ENCODE measurements around the gene UBTD2. TPM values are rescaled to one million over a fixed set of nuclear protein-coding genes. Genes with fewer than 3 reads are reported as not detected.
"Not testable (repeated sequence)": the region's sequence is repeated elsewhere in the genome, so short reads cannot be mapped to it uniquely, and the experiment has no call there.

Gene UBTD2
- polyA plus RNA-seq, 10 donors: 53.8 to 76.0 (median 61.3) TPM

DNA sequence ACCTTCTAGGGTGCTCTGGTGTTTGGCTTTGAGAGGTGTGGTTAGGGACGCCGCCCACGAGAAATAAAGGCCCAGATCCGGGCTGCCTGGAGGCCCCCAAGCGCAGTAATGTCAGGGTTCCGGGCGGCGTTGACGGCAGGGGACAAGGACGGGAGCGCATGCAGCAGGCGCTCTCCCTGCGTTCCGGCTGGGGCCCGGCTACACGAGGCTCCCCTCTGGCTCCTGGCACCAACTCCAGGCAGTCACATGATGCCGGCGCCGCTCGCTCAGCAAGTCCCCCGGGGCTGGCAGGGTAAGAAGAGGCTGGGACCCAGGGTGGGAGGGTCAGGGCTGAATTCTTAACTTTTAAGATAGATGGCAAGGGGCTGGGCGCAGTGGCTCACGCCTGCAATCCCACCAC is 28.1 kb downstream of the UBTD2 start:
- no peak for DNase-seq

- DNase-seq: no peak
Measured at GRCh38 chr5:172252501-172252900, 31.1 kb downstream of the UBTD2 start.

DNA sequence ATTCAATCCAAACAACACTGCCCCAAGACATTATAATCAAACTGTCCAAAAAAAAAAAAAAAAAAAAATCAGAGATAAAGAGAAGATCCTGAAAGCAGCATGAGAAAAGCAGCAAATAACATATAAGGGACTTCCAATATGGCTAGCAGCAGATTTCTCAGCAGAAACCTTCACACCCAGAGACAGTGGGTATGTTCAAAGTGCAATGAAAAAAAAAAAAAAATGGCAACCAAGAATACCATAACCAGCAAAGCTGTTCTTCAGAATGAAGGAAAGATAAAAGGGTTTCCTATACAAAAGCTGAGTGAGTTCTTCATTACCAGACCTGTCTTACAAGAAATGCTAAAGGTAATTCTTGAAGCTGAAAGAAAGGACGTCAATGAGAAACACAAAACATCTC is 32.1 kb downstream of the UBTD2 start:
- no peak for DNase-seq

GRCh38 chr5:172248637-172249036 is 34.9 kb downstream of the UBTD2 start:
- DNase-seq: no peak

- DNase-seq: peak; percentile 14 to 70 (median 30)
Measured at GRCh38 chr5:172245703-172246125, 37.9 kb downstream of the UBTD2 start.

GRCh38 chr5:172245046-172245445 is 38.5 kb downstream of the UBTD2 start:
- DNase-seq: no peak

- DNase-seq: no peak
Measured at GRCh38 chr5:172243302-172243701, 40.3 kb downstream of the UBTD2 start.

DNA sequence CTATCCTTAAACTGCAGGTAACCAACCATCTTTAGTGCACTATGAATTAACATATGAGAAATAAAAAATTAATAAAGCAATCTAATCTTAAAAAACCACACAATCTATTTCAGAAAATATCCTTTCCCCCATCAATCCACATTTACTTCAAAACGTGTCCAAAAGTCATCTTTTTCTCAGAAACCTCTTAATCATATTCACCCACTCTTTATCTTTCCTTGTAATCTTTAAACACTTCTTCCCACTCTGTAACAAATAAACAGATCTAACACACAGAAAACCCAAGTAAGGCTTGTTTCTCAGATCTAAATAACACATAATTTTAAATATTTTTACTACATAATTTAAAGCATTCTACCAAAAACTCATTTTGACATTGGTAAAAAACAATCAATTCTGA is 45.2 kb downstream of the UBTD2 start:
- DNase-seq: no peak

DNA sequence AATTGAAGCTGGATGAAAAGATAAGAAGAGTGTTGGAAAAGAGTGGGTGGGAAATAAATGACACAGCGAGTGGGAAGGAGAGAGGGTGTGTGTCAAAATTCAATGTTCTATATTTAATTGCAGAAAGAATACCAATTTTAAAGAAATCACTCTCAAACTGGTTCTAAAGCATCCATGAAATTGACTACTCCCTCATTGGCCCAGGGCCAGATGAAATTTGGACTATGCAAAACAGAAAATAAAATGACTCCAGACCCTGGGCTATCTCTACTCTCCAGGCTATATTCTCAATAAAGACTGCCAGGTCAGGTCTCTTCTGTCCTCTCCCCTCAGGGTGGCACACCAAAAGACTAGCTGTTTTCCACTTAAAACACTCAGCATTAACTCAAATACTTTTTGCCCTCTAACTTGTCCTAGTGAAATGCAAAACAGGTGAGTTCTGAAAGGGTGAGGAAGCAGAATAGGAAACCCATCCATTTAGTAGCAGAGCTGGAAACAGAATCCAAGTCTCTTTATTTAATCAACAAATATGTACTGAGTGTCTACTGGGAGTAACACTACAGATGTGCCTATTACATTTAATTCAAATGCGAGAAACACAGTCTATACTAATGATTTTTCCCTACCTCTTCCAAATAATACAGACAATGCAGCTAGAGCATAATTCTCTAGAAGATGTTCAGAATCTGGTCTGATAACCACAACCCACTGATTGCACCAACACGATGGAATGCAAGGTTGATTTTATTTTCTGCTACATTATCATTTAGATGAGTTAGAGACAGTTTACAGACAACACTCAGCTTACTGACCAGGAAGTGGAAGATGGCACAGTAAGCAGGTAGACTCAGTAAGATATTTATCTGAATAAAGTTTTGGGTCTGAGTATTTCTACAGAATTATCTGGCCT is 47.5 kb downstream of the UBTD2 start:
- peak in 2 of 3 donors; percentile 38 to 54 for DNase-seq

DNA sequence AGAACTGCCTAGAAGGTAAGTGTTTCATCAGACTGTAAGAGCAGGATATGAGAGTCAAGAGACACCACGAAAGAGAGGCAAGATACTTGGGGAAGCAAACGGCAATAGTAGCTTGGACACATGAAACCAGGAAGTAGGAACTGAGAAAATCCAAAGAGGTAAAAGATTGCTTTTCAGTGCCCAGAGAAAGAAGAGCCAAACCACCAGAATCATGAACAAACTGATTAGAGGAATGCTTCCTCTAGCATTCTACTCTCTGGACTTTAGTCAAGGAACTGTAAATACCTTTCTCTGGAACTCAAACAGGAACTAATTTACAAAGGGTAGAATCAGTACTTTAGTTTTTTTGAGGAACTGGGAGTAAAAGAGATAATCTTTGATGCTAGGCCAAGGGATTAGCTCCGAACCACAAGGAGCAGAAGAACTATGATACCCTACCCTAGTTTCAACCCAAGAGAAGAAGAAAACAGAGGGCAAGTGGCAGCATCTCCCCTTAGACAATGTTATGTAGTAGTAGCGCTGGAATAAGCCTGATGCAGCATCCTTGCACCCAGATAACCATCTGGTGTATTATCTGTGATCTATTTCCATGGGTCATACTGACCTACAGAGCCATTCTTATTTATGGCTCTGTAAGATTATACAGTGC is 48.3 kb downstream of the UBTD2 start:
- DNase-seq: no peak

DNA sequence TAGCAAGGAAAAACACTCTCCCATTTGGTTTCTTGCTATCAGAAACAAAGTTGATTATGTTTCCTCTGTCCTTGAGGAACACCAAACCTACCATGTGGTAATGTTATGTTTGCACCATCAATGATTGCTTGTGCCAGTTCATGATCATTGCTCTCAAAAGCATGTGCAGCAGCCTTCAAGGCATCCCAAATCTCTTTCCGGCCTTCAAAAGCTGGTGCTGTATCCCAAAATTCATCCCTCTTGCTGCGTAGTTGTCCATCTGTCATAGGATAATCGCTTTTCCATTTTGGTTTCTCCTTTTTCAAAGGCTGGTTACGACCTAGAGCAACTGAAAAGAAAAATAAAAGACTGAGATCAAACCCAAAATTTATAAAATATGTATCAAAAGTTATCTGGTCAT is 49.5 kb downstream of the UBTD2 start:
- no peak for DNase-seq

- DNase-seq: no peak
Measured at GRCh38 chr5:172229904-172230303, 53.7 kb downstream of the UBTD2 start.

GRCh38 chr5:172224996-172225395 is 58.6 kb downstream of the UBTD2 start:
- DNase-seq: no peak

GRCh38 chr5:172223901-172224873 is 59.4 kb downstream of the UBTD2 start:
- no peak for DNase-seq

GRCh38 chr5:172219296-172219695 is 64.3 kb downstream of the UBTD2 start:
- DNase-seq: no peak

- no peak for DNase-seq
Measured at GRCh38 chr5:172216345-172216744, 67.2 kb downstream of the UBTD2 start.

DNA sequence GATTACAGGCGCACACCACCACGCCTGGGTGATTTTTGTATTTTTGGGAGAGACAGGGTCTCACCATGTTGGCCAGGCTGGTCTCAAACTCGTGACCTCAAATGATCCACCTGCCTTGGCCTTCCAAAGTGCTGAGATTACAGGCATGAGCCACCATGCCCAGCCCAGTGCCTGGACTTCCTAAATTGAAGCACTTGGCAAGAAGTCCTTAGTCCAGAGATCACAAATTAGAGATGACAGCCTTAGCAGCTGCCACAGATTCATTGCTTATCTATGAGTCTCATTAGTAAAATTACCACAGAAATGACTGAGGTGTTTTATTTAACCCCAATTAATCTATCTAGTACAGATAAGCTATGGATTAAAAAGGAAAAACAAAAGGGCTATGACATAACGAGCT is 70.4 kb downstream of the UBTD2 start:
- no peak for DNase-seq

DNA sequence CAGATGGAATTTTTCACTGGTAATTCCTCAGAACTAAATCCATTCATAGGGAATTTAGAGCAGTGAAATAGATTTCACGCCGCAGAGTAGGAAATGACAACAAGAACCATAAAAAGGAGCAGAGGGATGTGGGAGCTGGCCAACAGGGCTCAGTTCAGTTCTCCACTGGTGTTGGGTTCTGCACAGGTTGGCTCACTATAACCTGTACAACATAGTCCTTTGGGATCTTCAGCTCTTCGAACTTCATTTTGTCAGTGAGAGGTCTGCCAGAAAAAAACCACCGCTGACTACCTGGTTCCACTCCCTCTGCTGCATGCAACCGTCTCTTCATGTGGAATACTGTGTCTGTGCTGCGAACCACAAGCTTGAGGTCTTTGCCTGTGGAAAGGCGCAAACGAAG is 71.9 kb downstream of the UBTD2 start:
- no peak for DNase-seq

DNA sequence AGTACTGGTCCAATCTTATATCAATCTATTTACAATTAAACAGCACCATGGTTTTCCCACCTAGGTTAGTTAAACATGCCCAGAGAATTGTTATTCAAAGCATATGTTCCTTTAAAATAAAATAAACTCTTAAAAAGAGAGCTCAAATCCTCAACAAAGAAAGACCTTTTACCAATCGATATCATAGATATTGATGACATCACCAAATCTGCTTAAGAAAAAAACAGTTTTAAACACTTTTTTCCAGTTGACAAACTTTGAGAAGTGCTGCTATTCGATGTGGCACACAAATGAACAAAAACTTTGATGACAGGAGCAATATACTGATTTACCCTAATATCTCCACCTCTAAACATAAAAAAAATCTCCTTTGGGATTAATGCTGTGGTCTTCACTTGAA is 73.8 kb downstream of the UBTD2 start:
- DNase-seq: no peak

DNA sequence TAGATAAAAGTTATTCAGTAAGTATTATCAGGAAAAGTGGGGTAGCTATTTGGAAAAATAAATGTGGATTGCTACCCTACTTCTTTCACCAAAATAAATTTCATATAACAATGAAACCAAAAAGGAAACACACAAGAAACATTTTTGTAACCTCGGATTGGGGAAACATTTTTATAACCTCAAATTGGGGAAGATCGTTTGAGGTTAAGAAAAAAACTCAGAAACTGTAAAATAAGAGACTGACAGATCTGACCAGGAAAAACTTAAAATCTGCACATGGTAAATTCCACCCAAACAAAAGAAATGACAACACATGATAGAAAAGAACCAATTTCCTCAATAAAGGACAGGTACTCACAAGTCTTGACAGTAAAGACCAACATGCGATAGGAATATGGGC is 76.1 kb downstream of the UBTD2 start:
- no peak for DNase-seq

GRCh38 chr5:172205984-172206383 is 77.6 kb downstream of the UBTD2 start:
- DNase-seq: not testable (repeated sequence)

DNA sequence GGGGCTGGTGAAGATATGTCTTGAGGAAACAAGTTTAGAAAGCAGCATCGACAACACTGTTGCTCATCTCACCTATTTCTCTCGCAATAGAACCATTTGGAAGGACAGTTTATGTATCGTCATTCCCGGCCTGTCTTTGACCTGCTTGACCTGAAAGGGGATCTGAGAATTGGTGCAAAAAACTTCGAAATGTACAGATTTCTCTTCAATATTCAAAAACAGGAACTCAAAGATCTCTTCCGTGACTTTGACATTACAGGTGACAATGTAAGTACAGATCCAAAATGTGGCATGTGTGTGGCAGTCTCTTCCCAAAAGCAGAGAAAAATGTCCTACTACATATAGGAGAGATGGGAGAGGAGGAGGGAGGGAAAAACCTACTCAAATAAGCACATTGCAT is 83.1 kb downstream of the UBTD2 start:
- DNase-seq: no peak
